ENCODE measurements around the gene TDRD10. TPM values are rescaled to one million over a fixed set of nuclear protein-coding genes. Genes with fewer than 3 reads are reported as not detected.

The TDRD10 gene
- total and polyA plus RNA-seq, 2 of the 8 experiments (the other 6 are each of a cell fraction or from before 2014, with no cell fraction given): 0.15 to 0.27 TPM

DNA sequence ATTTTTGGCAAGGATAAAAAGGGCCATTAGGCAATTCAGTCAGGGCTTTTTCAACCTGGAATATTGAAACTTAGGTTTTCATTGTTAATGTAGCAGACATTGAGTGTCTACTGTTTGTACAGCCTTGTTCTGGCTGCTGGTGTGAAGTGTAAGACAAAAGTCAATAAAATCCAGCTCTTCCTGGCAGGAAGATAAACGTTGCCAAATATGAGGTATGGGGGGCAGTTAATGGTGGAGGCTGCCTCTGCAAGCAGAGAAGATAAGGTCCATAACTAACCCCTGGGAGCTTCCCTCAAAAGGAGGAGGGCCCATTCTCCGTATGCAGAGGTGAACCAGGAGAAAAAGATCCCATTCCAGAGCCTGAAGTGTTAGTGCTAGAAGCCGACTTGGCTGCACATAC, 19.7 kb downstream of the TDRD10 start:
- no peak overlapping the region for H2AFZ ChIP-seq (ENCODE audit: low read length)
- no peak overlapping the region for H3K27ac ChIP-seq (ENCODE audit: low read depth, low read length)
- no peak overlapping the region for H2BK5ac ChIP-seq (ENCODE audit: low read depth, low read length)
- no peak overlapping the region for H4K5ac ChIP-seq (ENCODE audit: insufficient read length, low read depth, low read length)
- CTCF ChIA-PET (ENCODE audit: partially characterized antibody): interaction anchor here (0.6 to 1.6 kb wide), 4 partner anchors 10 to 696 kb away, joined by 3 to 4 read pairs (median 3); no protein-coding TSS in a partner anchor
- WGBS, 2 experiments (ENCODE audit: extremely low coverage in 1 of 2, insufficient coverage in 1 of 2, insufficient read length in 1 of 2, insufficient replicate concordance in 2 of 2, low coverage in 1 of 2, low lambda C conversion rate in 2 of 2, missing lambda C conversion rate in 1 of 2): 82% methylated on average over 3 of the region's 3 CpGs; no CpG with 5 or more reads in 1 of the 2 experiments
- H3K4ac ChIP-seq (replicated peaks; ENCODE audit: insufficient read length, low read depth, low read length): no peak overlapping the region
- H3K36me3 ChIP-seq (ENCODE audit: control insufficient read depth in 2 of 4, insufficient read depth in 4 of 4, low read length in 3 of 4): no peaks in the 10 kb centered on the region; a peak in 1 of 8 replicates
- FAIRE-seq: no peak
- no peak overlapping the region for H3K4me2 ChIP-seq (ENCODE audit: insufficient read depth in 1 of 2, low read depth in 2 of 2, low read length in 2 of 2)
- H2BK120ac ChIP-seq (replicated peaks; ENCODE audit: low read depth, low read length): no peak overlapping the region
- H3K18ac ChIP-seq (ENCODE audit: extremely low read depth, low read length): no peak overlapping the region
- H3K27me3 ChIP-seq (replicated peaks in 1 of 4; ENCODE audit: control insufficient read depth in 3 of 4, extremely low read depth in 1 of 4, insufficient read depth in 3 of 4, low read length in 3 of 4): peaks cover 0 to 3% (median 0%) of the 10 kb centered on the region in 4 experiments; a peak in 1 of 7 replicates
- H3K56ac ChIP-seq (replicated peaks; ENCODE audit: insufficient read length, low read depth, low read length): no peak overlapping the region
- H3K14ac ChIP-seq (ENCODE audit: insufficient read length): no peak overlapping the region
- no peak overlapping the region for H3K23ac ChIP-seq (ENCODE audit: insufficient read length)
- no peak overlapping the region for H2BK15ac ChIP-seq (ENCODE audit: low read length)
- H4K8ac ChIP-seq (ENCODE audit: extremely low read depth, insufficient read depth, low read length): no peak overlapping the region
- H4K91ac ChIP-seq (replicated peaks; ENCODE audit: insufficient read length, low read length): no peak overlapping the region
- no peak overlapping the region for H2AK5ac ChIP-seq (ENCODE audit: low read depth, low read length)
- H3K23me2 ChIP-seq (ENCODE audit: low read depth, low read length): no peaks in the 10 kb centered on the region
- POLR2A ChIA-PET (ENCODE audit: partially characterized antibody): no interaction called here
- no peak for DNase-seq (ENCODE audit: low read depth in 1 of 2, low spot score in 2 of 2)
- no peak overlapping the region for H3K9ac ChIP-seq (replicated peaks in 1 of 4; ENCODE audit: extremely low read depth in 1 of 4, low read depth in 3 of 4, low read length in 3 of 4)
- H4K20me1 ChIP-seq (replicated peaks in 1 of 2; ENCODE audit: control insufficient read depth in 1 of 2, insufficient read depth in 2 of 2, low read length in 2 of 2): no peaks in the 10 kb centered on the region
- no peak overlapping the region for H2BK20ac ChIP-seq (ENCODE audit: low read length)
- H3K79me2 ChIP-seq (ENCODE audit: control insufficient read depth in 1 of 2, insufficient read depth in 2 of 2, low read length in 2 of 2): no peaks in the 10 kb centered on the region
- TF ChIP-seq RFX5 (IDR thresholded peaks at IDR 0.05; ENCODE audit: borderline replicate concordance, low read depth, low read length) (no peak), JUND (IDR thresholded peaks at IDR 0.05; ENCODE audit: low read length) (no peak)
- H3K9me3 ChIP-seq (ENCODE audit: insufficient read depth in 2 of 2, low read depth in 1 of 2, low read length in 1 of 2): no peaks in the 10 kb centered on the region
- H3K4me3 ChIP-seq (ENCODE audit: extremely low read depth in 1 of 4, insufficient read depth in 2 of 4, low read depth in 3 of 4, low read length in 4 of 4): no peak overlapping the region
- H3K4me1 ChIP-seq (replicated peaks in 1 of 4; ENCODE audit: control insufficient read depth in 3 of 4, insufficient read depth in 4 of 4, low read length in 3 of 4): no peaks in the 10 kb centered on the region; a peak in 1 of 7 replicates
- H3K79me1 ChIP-seq (ENCODE audit: low read depth, low read length): no peaks in the 10 kb centered on the region
- no peak overlapping the region for H2BK12ac ChIP-seq (ENCODE audit: low read depth, low read length)

Data from H1 (cell line).